Tibial artery (tissue), 4 donors: Measurements from ENCODE around the gene ZNF804B.

ENCODE experiments used
- DNase-seq, 2 donors: peaks; one replicate each; pipeline ENCODE4 v3.0.0-alpha.2; 2019
- H3K27ac ChIP-seq, 2 donors: fragments of 200-600 bp; sonication (generic) in 1 of 2; 1 replicate in 1 of 2; 2 replicates in 1 of 2; pipeline ENCODE4 v1.5.1; 2018 to 2019; ENCODE audit warnings: mild to moderate bottlenecking in 1 of 2
- H3K27me3 ChIP-seq, 2 donors: fragments of 200-600 bp; sonication (generic) in 1 of 2; one replicate each; pipeline versions ENCODE4 v1.5.1 to v1.6.0; 2016 to 2019
- H3K36me3 ChIP-seq, 3 donors: fragments of 200-600 bp; sonication (generic) in 2 of 3; one replicate each; pipeline ENCODE4 v1.5.1; 2016 to 2019; ENCODE audit warnings: mild to moderate bottlenecking in 2 of 3
- H3K4me1 ChIP-seq, 4 donors: fragments of 200-600 bp; sonication (generic) in 2 of 4; 1 replicate in 3 of 4; 2 replicates in 1 of 4; pipeline ENCODE4 v1.5.1; 2016 to 2019
- H3K4me3 ChIP-seq, 2 donors: fragments of 200-600 bp; sonication (generic) in 1 of 2; 1 replicate in 1 of 2; 2 replicates in 1 of 2; pipeline ENCODE4 v1.5.1; 2018 to 2019; ENCODE audit warnings: mild to moderate bottlenecking in 2 of 2
- H3K9me3 ChIP-seq, 3 donors: fragments of 200-600 bp; sonication (generic) in 1 of 3; one replicate each; pipeline ENCODE4 v1.5.1; 2016 to 2019
- CTCF ChIP-seq, 2 experiments: fragments of 200-600 bp in 1 of 2; fragments of 450-650 bp in 1 of 2; IDR thresholded peaks; one replicate each; pipeline ENCODE4 v1.5.1; 2017 to 2019; ENCODE audit warnings: antibody characterized with exemption in 2 of 2, mild to moderate bottlenecking in 1 of 2, moderate library complexity in 1 of 2
- intact Hi-C: fragments of 100-400 bp; cut with DNase I; formaldehyde crosslinking; loops from one replicate; pipeline ENCODE4 v1.15.0; 2023; ENCODE audit warnings: low total_unique reads

Gene ZNF804B

DNA sequence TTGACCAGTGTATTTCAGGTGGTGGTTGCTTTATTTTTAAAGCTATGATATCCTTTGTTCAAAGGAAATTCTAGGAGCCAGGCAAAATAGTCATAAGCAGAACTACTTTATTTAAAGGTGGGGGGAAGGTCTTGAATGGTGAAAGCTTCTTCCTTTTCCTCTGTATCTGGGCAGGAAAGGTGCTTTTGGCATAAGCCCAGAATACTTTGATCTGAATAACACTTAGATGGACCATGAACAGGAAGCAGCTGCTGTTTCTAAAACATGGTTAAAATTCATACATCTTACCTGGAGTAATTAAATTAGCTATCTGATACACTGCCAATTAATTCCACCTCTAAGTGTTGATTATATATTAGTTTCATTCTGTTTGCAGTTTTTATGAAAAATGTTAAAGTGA lies 13.3 kb downstream of the ZNF804B start:
- H3K9me3 ChIP-seq = no peaks in the 10 kb centered on the region
- H3K27ac ChIP-seq = no peak overlapping the region
- DNase-seq = no peak
- intact Hi-C loops = no loop called here
- no peaks in the 10 kb centered on the region for H3K36me3 ChIP-seq
- no peak overlapping the region for H3K4me3 ChIP-seq
- TF ChIP-seq CTCF (IDR thresholded peaks at IDR 0.05) = no peak
- H3K27me3 ChIP-seq = no peaks in the 10 kb centered on the region
- no peaks in the 10 kb centered on the region for H3K4me1 ChIP-seq

DNA sequence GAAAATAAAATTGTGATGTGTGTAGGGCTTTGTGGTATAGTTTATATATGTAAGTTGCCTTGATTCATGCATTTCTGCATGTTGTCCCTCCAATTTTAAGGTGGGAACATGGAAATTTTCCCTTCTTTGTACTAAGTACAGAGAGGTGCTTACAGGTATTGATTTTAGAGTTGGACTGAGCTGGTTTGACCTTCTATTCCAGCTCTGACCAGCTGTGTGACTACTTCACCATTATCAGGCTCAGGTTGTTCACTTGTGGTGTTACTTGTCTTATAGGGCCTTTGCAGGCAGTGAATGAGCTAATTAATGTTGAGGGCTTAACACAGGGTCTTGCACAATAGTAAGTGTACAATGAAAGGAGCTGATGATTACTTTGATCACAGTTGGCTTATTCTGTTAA lies 16.3 kb downstream of the ZNF804B start:
- no peak overlapping the region for H3K4me3 ChIP-seq
- intact Hi-C loops = no loop called here
- no peak overlapping the region for H3K27ac ChIP-seq
- H3K36me3 ChIP-seq = no peaks in the 10 kb centered on the region
- H3K9me3 ChIP-seq = no peaks in the 10 kb centered on the region
- no peak for DNase-seq
- H3K4me1 ChIP-seq = no peaks in the 10 kb centered on the region
- no peaks in the 10 kb centered on the region for H3K27me3 ChIP-seq
- TF ChIP-seq CTCF (IDR thresholded peaks at IDR 0.05) = no peak

DNA sequence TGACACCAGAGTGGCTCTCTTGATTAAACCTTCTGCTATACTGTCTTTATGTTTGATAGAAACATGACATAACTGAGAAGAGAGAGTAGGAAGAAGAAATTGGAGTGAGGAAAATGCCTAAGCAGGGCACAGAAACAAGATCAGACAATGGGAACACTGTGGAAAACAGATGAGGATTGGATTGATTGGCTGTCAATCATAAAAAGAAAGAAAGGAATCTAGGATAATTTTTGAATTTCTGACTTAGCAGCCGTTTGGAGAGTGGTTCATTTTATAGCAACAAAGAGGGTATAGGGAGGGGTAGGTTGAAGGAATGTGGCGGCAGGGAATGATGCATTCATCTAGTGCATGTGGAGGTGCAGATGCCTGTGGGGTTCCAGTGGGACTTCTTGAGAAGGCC lies 28.3 kb downstream of the ZNF804B start:
- no peak overlapping the region for H3K4me3 ChIP-seq
- no peak for DNase-seq
- no peak for TF ChIP-seq CTCF (IDR thresholded peaks at IDR 0.05)
- H3K9me3 ChIP-seq = no peaks in the 10 kb centered on the region
- no peaks in the 10 kb centered on the region for H3K4me1 ChIP-seq
- H3K27ac ChIP-seq = no peak overlapping the region
- no peaks in the 10 kb centered on the region for H3K36me3 ChIP-seq
- no peaks in the 10 kb centered on the region for H3K27me3 ChIP-seq
- intact Hi-C loops = no loop called here

DNA sequence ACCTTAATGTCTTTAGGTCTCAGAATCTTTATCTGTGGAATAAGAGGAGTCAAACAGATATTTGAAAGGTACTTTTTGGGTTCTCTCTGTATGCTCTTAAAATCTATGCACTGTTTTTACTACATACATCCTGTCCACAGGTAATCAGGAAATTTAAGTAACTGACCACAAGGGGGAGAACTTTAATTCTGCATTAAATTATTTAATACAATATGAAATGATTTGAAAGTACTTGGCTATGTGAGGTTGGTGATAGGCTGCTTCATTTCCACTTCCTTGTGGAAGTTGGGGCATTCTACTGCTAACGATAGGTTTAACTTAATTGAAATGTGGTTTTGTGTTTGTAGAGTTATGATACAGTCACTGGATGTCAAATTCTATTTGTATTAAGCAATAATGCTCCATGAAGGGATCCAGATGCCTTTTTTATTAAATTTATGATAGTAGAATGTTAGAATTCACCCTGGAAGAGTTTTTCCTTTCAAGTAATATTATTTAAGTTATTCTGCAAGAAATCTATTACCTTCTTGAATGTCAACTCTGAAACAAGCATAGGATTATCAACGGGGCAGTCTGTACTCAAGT lies 30.1 kb downstream of the ZNF804B start:
- TF ChIP-seq CTCF (IDR thresholded peaks at IDR 0.05) = peak; percentile 19 to 26
- intact Hi-C loops = no loop called here
- Histone ChIP-seq H3K36me3 (no peaks in the 10 kb centered on the region), H3K4me3 (no peak overlapping the region), H3K4me1 (no peaks in the 10 kb centered on the region), H3K27ac (no peak overlapping the region), H3K9me3 (no peaks in the 10 kb centered on the region), H3K27me3 (no peaks in the 10 kb centered on the region)
- no peak for DNase-seq

- TF ChIP-seq CTCF (IDR thresholded peaks at IDR 0.05) = no peak
- no peak for DNase-seq
- intact Hi-C loops = no loop called here
These were observed 32.4 kb downstream of the ZNF804B start for GRCh38 chr7:88791891-88792290.

GRCh38 chr7:88792361-88792760 lies 32.9 kb downstream of the ZNF804B start:
- Histone ChIP-seq H3K27ac (no peak overlapping the region), H3K36me3 (no peaks in the 10 kb centered on the region), H3K27me3 (no peaks in the 10 kb centered on the region), H3K4me3 (no peak overlapping the region), H3K4me1 (no peaks in the 10 kb centered on the region), H3K9me3 (no peaks in the 10 kb centered on the region)
- intact Hi-C loops = no loop called here
- no peak for DNase-seq
- TF ChIP-seq CTCF (IDR thresholded peaks at IDR 0.05) = no peak

More at GRCh38 chr7:88791891-88792290, 32.4 kb downstream of the ZNF804B start:
- Histone ChIP-seq H3K36me3 (no peaks in the 10 kb centered on the region), H3K9me3 (no peaks in the 10 kb centered on the region), H3K27me3 (no peaks in the 10 kb centered on the region), H3K27ac (no peak overlapping the region), H3K4me1 (no peaks in the 10 kb centered on the region), H3K4me3 (no peak overlapping the region)
